Middle frontal gyrus (tissue), 1 donor: ENCODE results near the gene HIGD2B.
"Not testable (repeated sequence)": the region's sequence is repeated elsewhere in the genome, so short reads cannot be mapped to it uniquely, and the experiment has no call there.

Experiments
- DNase-seq: peaks from one replicate; pipeline ENCODE4 v3.0.0-alpha.2; 2015; ENCODE audit warnings: low spot score; ENCODE audit errors: extremely low spot score

The HIGD2B gene

DNA sequence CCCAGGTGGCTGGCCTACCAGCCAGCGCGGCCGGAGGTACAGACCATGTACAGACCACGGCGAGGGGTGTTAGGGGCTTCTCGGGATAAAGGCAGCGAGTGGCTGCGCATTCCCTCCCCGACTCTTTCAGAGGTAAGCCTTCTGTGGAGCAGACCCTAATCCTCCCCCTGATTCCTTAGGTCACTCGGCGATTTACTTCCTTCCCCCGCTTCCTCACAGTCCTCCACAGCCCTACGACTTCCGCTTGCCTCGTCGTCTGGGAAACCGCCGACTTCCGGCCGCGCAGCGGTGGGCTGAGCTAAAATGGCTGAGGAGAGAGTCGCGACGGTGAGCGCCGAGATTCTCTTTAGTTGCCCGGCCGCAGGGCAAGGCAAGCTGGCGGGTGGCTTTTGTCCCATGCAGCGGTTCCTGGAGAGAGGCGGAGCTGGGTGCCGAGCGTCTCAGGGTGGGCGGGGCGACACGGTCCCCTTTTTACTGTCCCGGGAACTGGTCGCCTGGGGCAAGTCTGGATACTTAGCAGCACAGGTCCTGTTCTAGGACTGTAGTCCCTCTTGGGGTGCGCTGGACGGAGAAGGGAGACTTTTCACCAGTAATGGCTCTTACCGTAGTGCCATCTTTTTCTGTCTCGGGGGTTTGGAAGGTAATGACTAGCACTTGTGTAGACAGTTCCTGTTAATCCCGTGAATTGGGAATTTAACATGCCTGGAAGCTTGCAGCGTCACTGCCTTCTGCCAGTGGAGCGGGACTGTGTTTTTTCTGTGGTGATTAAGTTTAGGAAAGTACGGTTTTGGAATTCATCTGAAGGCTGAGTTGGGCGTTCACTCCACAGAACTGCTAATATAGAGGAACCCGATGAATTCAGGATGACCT is at the start of gene HIGD2B, which contains the start of gene BBS4:
Gene HIGD2B, minus strand, starts transcription at position 258 of the 870 bp plus-strand sequence. CDS start 9,808 bp downstream, outside the sequence.
Gene BBS4, plus strand, starts transcription at position 283 of the 870 bp plus-strand sequence. Its CDS starts 21 bp downstream, at position 304.
- DNase-seq = peak; percentile 77

- no peak for DNase-seq
These were observed 49.1 kb upstream of the HIGD2B start for GRCh38 chr15:72735111-72735510.

DNA sequence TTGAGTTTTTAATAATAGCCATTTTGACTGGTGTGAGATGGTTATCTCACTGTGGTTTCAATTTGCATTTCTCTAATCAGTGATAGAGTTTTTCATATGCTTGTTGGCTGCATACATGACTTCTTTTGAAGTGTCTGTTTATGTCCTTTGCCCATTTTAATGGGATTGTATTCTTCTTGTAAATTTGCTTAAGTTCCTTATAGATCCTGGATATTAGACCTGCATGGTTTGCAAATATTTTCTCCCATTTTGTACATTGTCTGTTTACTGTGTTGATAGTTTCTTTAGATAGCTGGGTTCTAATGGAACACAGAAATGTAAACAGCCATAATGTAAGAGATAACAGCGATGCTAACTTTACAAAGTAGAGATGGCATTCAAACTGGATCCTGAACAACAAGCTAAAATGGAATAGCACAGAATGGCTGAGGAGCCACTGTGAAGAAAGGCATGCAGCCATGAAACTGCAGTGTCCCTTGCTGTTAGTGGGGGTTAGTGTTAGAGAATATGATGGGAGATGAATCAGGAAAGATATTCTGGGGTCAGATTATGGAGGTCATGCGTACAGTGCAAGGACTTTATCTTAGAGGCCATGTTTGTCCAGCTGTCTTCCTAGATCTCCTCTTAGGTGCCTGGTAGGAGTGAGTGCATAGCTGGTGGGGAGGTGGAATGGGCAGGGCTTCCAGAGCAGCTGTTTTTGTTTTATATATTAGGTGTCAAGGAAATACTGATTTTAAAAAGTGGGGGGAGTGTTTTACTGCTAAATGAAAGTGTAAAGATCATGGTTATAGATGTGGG is 48.2 kb upstream of the HIGD2B start:
- DNase-seq = no peak

GRCh38 chr15:72732516-72732915 is 46.5 kb upstream of the HIGD2B start:
- DNase-seq = no peak

- no peak for DNase-seq
These were observed 46.1 kb upstream of the HIGD2B start for GRCh38 chr15:72732086-72732485.

DNA sequence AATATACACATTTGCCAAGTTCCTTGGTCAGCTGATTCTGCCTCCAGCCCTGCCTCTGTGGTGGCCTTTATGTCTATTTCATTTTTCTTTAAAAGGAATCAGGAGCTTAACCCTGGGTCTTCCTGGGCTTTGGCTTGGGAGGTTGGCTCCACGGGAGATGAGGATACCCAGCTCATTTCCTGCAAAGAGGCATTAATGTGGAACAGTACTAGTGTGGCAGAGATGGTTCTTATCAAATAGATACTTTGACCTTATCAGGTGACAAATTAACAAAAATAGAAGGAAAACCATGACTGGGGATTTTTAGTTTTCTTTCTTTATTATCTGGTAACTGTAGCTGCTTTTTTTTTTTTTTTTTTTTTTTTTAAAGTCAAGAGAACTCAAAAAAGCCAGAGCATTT is 42.8 kb upstream of the HIGD2B start:
- no peak for DNase-seq

GRCh38 chr15:72728249-72728648 is 42.3 kb upstream of the HIGD2B start:
- DNase-seq = not testable (repeated sequence)

DNA sequence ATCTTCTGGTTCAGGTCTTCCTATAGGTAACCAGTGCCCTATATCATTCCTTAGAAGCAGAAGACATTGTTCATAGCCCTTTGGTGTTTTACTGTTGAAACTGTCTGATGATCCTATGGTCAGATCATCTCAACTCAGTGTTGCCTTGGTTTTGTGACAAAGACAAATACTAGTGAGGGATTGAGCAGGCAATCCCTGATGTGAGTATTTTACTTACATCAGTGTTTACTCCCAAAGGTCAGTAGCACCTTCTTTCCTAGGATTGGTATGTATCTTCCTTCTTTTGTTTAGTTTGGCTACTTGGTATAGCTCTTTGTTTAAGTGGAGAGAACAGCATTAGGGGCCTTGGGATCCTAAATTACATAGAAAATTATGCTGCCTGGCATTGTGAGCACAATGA is 41.2 kb upstream of the HIGD2B start:
- no peak for DNase-seq

DNA sequence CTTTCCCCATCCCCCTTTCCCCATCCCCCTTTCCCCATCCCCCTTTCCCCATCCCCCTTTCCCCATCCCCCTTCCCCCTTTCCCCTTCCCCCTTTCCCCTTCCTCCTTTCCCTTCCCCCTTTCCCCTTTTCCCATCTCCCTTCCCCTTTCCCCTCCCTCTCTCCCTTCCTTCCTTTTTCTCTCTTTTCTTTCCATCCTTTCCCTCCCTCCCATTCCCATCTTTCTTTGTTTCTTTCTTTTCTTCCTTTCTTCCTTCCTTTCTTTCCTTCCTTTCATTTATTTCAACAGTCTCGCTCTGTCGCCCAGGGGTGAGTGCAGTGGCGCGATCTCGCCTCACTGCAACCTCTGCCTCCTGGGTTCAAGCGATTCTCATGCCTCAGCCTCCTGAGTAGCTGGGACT is 39.9 kb upstream of the HIGD2B start:
- not testable (repeated sequence) for DNase-seq

DNA sequence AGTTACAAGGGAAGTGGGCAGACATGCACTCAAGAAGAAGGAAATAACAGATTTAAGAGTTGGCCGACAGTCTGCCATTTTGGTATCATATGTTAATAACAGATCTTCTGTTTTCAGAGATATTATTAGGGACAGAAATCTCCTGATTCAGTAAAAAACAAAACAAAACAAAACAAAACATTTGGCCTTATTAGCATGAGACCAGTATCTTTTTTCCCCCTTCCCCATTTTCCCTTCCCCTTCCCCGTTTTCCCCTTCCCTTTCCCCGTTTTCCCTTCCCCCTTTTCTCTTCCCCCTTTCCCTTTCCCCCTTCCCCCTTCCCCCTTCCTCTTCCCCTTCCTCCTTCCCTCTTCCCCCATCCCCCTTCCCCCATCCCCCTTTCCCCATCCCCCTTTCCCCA is 39.5 kb upstream of the HIGD2B start:
- DNase-seq = no peak

DNA sequence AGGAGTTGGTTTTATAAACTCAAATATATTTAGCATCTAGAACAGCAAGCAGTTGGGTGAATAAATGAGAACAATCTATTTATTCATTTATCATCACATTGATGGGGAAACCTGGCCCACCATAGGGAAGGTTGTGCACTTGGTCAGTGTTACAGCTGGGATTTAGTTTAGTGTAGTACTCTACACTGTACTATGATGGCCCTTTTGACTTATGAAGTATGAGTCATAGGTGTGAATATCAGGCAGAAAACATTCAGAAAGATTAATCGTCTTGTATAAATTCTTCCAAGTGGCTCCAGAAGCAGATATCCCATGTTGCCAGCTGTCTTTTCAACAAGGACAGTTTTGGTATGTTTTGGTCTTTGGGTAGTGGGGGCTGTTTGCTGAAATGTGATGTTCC is 38.0 kb upstream of the HIGD2B start:
- DNase-seq = no peak

DNA sequence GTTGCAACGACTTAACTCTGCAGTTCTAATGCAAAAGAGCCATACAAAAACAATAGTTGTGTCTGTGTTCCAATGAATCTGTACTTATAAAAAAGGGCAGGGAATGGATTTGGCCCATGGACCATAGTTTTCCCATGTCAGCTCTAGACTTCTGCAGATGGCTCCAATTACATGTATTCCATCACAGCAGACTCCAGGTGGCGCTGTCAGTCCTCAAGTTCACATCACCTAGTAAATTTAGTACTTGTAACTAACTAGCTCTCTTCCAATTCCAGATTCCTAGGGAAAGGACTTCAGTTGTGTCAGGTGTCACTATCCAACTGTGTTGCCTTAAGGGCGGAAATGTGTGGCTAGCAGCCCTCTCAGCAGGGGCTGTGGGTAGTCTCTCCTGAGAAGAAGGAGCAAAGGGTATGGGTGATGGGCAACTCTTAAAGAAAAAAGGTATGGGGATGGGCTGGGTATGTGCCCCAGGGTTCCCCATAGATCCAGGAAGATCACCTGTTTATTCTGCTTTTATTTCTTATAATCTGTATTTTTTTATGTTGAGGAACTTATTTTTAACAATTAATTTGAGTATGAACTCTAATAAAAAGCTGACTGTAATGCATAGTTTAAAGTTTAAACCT is 36.2 kb upstream of the HIGD2B start:
- no peak for DNase-seq

DNA sequence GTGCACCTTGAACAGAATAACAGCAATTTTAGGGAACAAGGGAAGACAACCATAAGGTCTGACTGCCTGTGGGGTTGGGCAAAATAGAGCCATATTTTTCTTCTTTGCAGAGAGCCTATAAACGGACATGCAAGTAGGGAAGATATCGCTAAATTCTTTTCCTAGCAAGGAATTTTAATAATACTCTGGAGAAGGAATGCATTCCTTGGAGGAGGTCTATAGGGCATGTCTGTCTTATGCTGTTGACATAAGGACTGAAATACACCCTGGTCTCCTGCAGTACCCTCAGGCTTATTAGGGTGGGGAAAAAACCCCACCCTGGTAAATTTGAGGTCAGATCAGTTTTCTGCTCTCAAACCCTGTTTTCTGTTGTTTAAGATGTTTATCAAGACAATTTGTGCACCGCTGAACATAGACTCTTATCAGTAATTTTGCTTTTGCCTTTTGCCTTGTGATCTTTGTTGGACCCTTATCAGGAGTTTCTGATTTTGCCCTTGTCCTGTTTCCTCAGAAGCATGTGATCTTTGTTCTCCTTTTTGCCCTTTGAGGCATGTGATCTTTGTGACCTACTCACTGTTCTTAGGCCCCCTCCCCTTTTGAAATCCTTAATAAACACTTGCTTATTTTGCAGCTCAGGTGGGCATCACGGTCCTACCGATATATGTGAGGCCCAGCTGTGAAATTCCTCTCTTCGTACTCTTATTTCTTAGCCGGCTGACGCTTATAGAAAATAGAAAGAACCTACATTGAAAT is 22.7 kb upstream of the HIGD2B start:
- not testable (repeated sequence) for DNase-seq

GRCh38 chr15:72706266-72706665 is 20.3 kb upstream of the HIGD2B start:
- no peak for DNase-seq

GRCh38 chr15:72700076-72700475 is 14.1 kb upstream of the HIGD2B start:
- no peak for DNase-seq

GRCh38 chr15:72698938-72699337 is 13.0 kb upstream of the HIGD2B start:
- no peak for DNase-seq

GRCh38 chr15:72690938-72691337 is 5.0 kb upstream of the HIGD2B start:
- DNase-seq = no peak

DNA sequence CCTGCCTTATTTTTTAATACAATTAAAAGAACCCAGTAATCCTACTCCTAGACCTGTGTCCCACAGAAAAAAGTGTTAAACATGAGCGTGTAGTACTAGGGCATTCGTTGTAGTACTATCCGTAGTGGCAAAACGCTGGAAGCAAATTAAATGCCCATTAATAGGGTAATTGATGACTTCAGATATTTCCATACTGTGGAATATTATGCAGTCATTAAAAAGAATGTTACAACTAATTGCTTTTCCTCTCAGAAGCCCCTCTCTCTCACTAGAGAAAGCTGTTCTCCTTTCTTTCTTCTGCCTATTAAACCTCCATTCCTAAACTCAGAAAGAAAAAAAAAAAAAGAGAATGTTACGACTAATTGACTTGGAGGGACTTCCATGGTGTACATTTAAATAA is 2.7 kb upstream of the HIGD2B start:
- DNase-seq = no peak

DNA sequence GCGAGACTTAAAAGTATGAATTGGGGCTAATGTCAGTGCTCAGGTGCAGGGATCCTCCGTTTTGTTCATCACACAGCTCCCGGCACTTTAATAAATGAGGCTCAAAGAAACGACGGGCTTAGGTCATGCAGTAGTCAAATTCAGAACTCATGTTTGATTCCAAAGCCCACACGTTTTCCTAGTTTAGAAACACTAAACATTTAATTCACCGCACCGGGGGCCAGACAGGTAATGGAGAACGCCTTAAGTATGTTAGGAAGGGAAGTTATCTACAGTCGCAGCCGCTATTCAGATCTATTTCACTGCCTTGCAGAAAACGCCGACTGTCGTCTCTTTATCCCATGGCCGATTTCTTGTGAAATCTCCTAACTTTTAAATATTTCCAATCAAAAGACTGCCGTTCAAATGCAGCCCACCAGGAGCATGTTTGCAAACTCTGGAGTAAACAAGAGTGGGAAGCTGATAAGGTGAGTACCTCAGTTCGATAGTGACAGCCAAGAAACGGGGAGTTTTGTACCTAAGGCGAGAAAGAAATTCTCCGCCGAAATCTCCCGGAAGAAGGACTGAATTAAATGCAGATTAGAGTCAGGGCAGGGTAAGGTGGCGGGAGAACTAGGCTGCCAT is 569 bp downstream of the HIGD2B start:
- DNase-seq = no peak

DNA sequence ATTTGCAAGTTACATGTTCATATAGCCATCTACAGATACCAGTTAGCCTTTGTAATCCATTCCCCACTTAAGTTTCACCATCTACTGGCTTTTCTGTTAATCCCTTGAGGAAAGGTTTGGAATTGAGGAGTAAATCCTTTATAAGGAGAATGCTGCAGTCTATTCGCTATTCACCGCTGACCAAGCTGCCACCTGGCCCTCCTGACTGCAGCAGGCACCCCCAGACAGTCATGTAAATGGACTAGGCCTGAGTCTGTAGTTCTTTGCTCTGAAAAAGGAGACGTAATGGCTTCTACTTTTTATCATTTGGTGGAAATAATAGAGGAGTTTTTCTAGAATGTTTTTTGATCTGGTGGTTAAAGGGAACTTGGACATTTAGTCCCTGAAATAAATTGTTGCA is 3.2 kb downstream of the HIGD2B start:
- DNase-seq = no peak

- DNase-seq = no peak
These were observed 5.1 kb downstream of the HIGD2B start for GRCh38 chr15:72680931-72681330.
